Measurements from ENCODE around the gene CWH43. TPM values are rescaled to one million over a fixed set of nuclear protein-coding genes. Genes with fewer than 3 reads are reported as not detected.

The CWH43 gene
- total and polyA plus RNA-seq, 2 of the 13 experiments (the other 11 are each of a cell fraction or from before 2014, with no cell fraction given): not detected

GRCh38 chr4:48976041-48976440 is 10.0 kb upstream of the CWH43 start:
- 33% methylated on average over 4 of the region's 4 CpGs for WGBS (ENCODE audit: low lambda C conversion rate)
- in situ Hi-C loops (cut with HindIII; ENCODE audit: extremely low pct_ligation_motif_present, low pct_unique_long_range_greater_than_20kb) (no loop called here), intact Hi-C loops (cut with micrococcal nuclease; ENCODE audit: unreplicated experiment) (no loop called here)
- ATAC-seq (no peak), DNase-seq (ENCODE audit: low spot score) (no peak), FAIRE-seq (no peak)
- Histone ChIP-seq H3K79me2 (ENCODE audit: insufficient read depth, low read length) (no peaks in the 10 kb centered on the region), H3K9ac (ENCODE audit: insufficient read depth, low read depth, low read length) (no peak overlapping the region), H3K27me3 (ENCODE audit: control insufficient read depth in 1 of 2, insufficient read depth in 2 of 2, low read length in 2 of 2) (no peaks in the 10 kb centered on the region; a peak in 1 of 5 replicates), H3K27ac (ENCODE audit: extremely low read length, insufficient read depth, low read length) (no peak overlapping the region), H4K20me1 (ENCODE audit: insufficient read depth, low read length) (no peaks in the 10 kb centered on the region), H3K9me3 (ENCODE audit: low read length) (no peaks in the 10 kb centered on the region), H3K4me1 (ENCODE audit: insufficient read depth, low read length) (no peaks in the 10 kb centered on the region), H3K4me3 (replicated peaks in 1 of 3; ENCODE audit: insufficient read depth in 1 of 3, low read depth in 2 of 3, low read length in 3 of 3) (no peak overlapping the region), H3K36me3 (replicated peaks in 1 of 2; ENCODE audit: control insufficient read depth in 1 of 2, insufficient read depth in 2 of 2, low read length in 2 of 2) (no peaks in the 10 kb centered on the region), H3K4me2 (ENCODE audit: low read depth, low read length) (no peak overlapping the region), H2AFZ (ENCODE audit: low read length) (no peak overlapping the region)
- CTCF ChIA-PET (ENCODE audit: low intra/inter-chr PET ratio, low total read pairs): no interaction called here
- BruUV-seq (replicated peaks): no TSS peak
- TF ChIP-seq, protein P1, sequence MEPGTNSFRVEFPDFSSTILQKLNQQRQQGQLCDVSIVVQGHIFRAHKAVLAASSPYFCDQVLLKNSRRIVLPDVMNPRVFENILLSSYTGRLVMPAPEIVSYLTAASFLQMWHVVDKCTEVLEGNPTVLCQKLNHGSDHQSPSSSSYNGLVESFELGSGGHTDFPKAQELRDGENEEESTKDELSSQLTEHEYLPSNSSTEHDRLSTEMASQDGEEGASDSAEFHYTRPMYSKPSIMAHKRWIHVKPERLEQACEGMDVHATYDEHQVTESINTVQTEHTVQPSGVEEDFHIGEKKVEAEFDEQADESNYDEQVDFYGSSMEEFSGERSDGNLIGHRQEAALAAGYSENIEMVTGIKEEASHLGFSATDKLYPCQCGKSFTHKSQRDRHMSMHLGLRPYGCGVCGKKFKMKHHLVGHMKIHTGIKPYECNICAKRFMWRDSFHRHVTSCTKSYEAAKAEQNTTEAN (CRISPR knock-in tag; conservative IDR thresholded peaks at IDR 0.05): no peak
- TF ChIP-seq NFATC3 (CRISPR knock-in tag; IDR thresholded peaks at IDR 0.05) (no peak), SPEN (CRISPR knock-in tag; IDR thresholded peaks at IDR 0.05; ENCODE audit: low read depth) (no peak), ZBTB7A (CRISPR knock-in tag; IDR thresholded peaks at IDR 0.05) (no peak), TFDP1 (CRISPR knock-in tag; IDR thresholded peaks at IDR 0.05; ENCODE audit: borderline replicate concordance) (no peak), ZNF331 (CRISPR knock-in tag; IDR thresholded peaks at IDR 0.05) (no peak), GATA4 (IDR thresholded peaks at IDR 0.05; ENCODE audit: borderline replicate concordance, low read depth) (no peak), BCLAF1 (IDR thresholded peaks at IDR 0.05) (no peak), KLF6 (CRISPR knock-in tag; IDR thresholded peaks at IDR 0.05) (no peak)
- TF ChIP-seq, protein P2, sequence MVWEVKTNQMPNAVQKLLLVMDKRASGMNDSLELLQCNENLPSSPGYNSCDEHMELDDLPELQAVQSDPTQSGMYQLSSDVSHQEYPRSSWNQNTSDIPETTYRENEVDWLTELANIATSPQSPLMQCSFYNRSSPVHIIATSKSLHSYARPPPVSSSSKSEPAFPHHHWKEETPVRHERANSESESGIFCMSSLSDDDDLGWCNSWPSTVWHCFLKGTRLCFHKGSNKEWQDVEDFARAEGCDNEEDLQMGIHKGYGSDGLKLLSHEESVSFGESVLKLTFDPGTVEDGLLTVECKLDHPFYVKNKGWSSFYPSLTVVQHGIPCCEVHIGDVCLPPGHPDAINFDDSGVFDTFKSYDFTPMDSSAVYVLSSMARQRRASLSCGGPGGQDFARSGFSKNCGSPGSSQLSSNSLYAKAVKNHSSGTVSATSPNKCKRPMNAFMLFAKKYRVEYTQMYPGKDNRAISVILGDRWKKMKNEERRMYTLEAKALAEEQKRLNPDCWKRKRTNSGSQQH (CRISPR knock-in tag; IDR thresholded peaks at IDR 0.05; ENCODE audit: low read depth): no peak
- POLR2A ChIA-PET: no interaction called here

All from HepG2 (cell line).